GM18519 (cell line): ENCODE data around the gene CRYGS.
A peak's percentile ranks its signal among the peaks of the same experiment; 100 is the strongest.
"Not testable (repeated sequence)": the region's sequence is repeated elsewhere in the genome, so short reads cannot be mapped to it uniquely, and the experiment has no call there.

Experiments
- ATAC-seq: cut with Tn5 transposase; IDR thresholded peaks from one replicate; pipeline ENCODE4 v1.9.1; 2021; ENCODE audit warnings: mild to moderate bottlenecking, moderate library complexity; ENCODE audit not compliant: unreplicated experiment, low FRiP score

The CRYGS gene

DNA sequence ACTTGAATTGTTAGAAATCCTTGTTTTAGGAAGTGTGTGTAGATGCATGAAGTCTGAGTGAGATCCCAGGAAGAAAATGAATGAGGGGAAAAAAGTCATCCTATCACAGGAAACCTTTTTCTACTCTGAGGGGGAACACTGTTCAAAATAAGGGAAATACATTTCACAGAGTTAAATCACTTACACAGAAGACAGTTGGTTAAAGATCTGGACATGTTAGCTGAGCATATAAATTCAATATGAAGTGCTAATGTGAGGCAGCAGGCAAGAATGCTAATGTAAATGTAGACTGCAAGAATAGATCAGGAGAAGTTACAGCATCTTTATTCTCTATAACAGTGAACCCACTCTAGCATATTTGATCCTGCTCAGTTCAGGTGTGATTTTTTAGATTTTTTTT, 20.4 kb upstream of the CRYGS start:
- no peak for ATAC-seq

GRCh38 chr3:186552408-186553031, 8.3 kb upstream of the CRYGS start:
- ATAC-seq, result no peak

- no peak for ATAC-seq
These were observed 7.2 kb upstream of the CRYGS start for GRCh38 chr3:186551387-186551786.

- no peak for ATAC-seq
These were observed 5.3 kb upstream of the CRYGS start for GRCh38 chr3:186549497-186549896.

DNA sequence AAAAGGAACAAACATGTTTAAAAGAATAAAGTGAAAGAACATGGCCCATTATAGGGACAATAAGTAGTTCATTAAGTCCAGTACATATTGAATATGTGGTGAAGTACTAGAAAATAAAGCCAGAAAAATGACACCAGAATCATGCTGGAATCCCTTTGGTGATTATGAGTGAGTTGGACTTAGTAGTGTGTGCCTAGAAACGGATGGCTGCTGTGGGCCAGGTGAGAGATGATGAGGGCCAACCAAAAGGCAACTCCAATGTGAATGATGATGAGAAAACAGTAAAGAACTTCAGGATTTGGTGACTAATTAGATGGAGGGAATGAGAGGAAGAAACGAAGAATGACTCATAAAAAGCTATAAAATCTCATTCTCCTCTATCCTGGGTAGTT, 3.3 kb downstream of the CRYGS start:
- ATAC-seq, result no peak

- peak; percentile 51 for ATAC-seq
These were observed 3.9 kb downstream of the CRYGS start for GRCh38 chr3:186540221-186540834.

GRCh38 chr3:186538779-186539178, 5.4 kb downstream of the CRYGS start:
- ATAC-seq, result no peak

DNA sequence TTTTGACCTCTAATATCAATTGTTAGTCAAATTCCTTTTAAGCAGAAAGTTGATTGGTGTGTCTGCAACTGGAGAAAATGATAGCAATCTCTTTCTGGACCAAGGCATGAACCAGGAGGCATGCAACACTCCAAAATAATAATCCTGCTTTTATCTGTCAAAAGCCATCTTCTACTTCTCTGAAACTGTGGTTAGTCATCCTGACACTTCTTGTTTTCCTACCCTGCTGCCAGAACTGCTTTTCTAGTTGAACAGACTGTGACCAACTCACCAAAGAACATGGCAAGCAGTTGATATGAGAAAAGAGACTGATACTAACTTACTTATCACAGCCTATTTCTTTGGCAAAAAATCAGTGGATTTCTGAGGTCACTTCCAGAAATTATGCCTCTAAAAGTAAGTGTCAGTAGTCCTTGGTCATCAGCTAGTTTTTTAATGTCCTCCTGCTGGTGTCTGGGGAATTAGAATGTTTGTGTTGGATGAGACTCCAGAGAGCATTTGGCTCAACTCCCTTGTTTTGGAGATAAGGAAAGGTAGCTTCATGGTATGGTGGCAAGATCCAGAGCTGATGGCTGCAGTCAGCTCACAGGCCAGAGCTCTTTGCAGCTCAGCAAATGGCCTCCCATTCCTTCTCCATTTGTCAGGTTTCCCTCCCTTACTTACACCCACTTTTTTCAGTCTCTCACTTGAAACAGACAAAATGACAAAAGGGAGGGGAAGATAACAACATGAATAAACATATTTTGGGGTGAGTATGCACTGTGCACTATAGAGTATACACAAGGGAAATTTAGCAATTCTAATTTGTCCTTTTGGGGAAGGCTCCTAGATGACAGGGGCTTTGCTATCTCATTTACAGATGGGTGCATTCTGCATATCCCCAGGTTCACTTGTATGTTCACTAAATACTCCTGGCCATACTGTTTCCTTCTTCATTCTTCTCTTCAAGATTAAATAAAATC, 7.0 kb downstream of the CRYGS start:
- no peak for ATAC-seq

DNA sequence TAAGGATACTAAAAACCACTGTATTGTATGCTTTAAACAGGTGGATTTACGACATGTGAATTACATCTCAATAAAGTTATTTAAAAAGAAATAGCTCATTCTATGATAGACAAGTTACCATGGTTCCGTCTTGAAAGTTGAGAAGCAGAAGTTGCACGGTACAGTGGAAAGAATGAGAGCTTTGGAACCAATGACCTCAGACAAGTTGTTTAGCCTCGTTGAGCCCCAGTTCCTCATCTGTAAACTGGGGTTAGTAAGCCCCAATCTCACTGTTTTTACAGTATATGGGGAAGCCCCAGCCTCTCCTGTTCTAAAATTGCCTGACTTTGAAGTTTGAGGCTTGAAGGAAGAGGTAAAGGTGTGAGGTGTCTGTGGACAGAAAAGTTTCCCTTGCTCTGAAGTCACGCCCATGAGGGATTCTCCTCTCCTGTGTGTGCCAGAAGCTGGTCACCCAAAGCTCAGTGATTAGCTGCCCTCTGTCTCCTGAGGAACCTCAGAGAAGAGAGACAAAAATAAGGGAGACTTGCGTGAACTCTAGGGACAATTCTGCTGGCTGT, 10.0 kb downstream of the CRYGS start:
- ATAC-seq, result peak; percentile 78

DNA sequence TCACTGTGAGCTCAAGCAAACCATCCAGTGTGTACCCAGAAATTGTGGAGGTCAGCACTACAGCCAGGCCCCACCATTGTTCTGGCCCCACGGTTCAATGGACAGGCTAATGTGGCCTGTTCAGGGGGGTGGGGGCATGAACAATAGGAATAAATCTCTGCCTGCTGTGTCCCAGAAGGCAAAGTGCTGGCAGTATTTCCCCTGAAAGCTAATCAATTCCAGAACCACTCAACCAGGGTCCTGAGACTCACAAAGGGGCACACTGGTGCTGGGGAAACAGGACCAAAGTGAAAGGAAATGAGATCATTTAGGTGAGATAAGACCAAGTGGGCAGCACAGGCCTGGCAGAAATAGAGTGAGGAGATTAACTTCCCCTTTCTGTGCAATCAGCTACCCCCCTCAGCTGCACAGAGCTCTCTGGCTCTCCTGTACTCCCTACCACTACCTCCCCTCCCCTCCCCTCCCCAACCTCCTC, 11.5 kb downstream of the CRYGS start:
- peak; percentile 34 for ATAC-seq

DNA sequence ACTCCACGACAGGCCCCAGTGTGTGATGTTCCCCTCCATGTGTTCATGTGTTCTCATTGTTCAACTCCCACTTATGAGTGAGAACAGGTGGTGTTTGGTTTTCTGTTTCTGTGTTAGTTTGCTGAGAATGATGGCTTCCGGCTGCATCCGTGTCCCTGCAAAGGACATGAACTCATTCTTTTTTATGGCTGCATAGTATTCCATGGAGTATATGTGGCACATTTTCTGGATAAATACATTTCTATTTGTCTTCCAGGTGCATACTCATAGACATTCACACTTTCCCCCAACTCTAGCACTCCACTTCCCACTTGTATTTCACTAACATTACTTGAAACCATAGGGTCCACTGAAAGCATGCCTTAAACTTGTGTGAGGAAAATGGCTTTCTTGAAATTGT, 12.5 kb downstream of the CRYGS start:
- ATAC-seq, result not testable (repeated sequence)

- ATAC-seq, result no peak
These were observed 13.8 kb downstream of the CRYGS start for GRCh38 chr3:186530415-186530814.

DNA sequence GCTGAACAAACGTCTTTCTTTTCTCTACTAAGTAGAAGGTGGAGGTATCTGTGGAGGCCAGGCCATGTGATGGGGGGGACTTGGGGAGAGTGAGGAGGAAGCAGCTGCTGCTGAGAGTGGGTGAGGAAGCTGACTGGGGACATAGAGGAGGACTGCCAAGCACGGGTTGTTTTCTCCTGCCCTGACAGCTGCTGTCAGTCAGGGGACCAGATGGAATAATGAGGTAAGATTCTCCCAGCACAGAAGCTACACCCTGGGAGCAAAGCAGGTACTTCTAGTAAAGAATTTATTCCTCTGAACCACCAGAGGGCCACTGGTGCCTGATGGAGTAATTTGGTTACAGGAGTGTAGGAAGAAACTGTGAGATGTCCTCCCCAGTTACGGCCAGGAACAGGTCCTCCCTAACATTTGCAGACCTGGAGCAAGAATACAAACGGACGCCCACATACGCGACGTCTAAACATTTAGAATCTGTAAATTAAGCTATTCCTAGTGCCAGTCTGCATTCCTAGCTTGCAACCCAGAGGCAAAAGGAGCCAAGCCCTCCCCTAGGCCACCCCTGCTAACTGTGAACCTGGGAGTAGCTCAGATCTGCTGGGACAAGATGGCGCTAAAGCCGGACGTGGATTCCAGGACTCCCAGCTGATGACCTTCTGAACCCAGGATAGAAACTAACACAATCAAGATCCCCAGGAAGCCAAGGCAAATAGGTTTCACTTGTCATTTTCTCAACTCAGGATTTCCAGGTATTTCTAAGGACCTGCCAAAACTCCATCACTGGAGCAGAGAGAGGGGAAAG, 14.8 kb downstream of the CRYGS start:
- ATAC-seq, result no peak

DNA sequence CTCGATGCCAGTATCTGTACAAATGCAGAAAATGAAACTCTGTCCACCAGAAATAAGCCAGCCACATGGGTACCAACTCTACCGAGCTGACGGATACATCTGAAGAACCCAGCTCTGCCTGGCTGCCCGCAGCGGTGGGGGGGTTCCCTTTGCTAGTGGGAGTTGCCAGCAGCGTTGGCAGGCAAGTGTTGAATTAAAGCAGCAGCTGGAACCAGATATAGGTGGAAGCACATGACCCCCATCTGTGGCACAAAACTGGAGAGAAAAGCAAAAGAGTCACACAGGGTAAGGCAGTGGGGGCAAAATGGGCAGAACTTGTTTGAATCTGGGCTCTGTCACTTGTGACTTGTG, 17.9 kb downstream of the CRYGS start:
- no peak for ATAC-seq

GRCh38 chr3:186525369-186526255, 18.6 kb downstream of the CRYGS start:
- ATAC-seq, result no peak

GRCh38 chr3:186524616-186525015, 19.6 kb downstream of the CRYGS start:
- ATAC-seq, result no peak

- no peak for ATAC-seq
These were observed 20.7 kb downstream of the CRYGS start for GRCh38 chr3:186523434-186523833.

DNA sequence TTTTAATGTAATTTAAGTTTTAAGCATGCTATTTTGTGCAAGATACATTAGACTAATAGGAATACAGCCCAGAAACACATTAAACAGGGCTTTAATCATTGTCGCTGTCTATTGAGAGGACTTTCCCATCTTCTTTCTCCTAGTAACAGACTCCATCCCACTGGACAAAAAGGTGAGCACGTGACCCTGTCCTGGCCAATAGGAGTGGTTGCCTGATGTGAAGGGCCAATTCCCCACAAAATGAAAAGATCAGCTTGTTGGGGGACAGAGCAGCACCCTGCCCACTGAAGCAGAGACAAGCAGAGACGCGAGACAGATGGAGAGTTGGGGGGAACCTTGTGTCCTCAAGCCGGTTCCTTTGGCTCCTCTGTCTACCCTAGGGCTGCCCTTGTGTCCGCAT, 21.2 kb downstream of the CRYGS start:
- ATAC-seq, result no peak
